Endothelial cell (in vitro differentiated cells): Measurements from ENCODE around the gene PAPPA. TPM values are rescaled to one million over a fixed set of nuclear protein-coding genes. Genes with fewer than 3 reads are reported as not detected.

ENCODE experiments used
- DNase-seq: peaks from one replicate; pipeline ENCODE4 v3.0.0; 2021; ENCODE audit warnings: low spot score
- H3K27ac Mint-ChIP-seq: one replicate; pipeline ENCODE4 v1.8.0; 2021; ENCODE audit warnings: mixed read lengths, inconsistent platforms; ENCODE audit not compliant: unreplicated experiment
- H3K27me3 Mint-ChIP-seq: one replicate; pipeline ENCODE4 v1.8.0; 2021; ENCODE audit warnings: mild to moderate bottlenecking, moderate library complexity, mixed read lengths, inconsistent platforms; ENCODE audit not compliant: unreplicated experiment
- H3K36me3 Mint-ChIP-seq: one replicate; pipeline ENCODE4 v1.8.0; 2021; ENCODE audit warnings: mild to moderate bottlenecking, low read depth, mixed read lengths, inconsistent platforms; ENCODE audit not compliant: unreplicated experiment
- H3K4me1 Mint-ChIP-seq: one replicate; pipeline ENCODE4 v1.8.0; 2021; ENCODE audit warnings: mild to moderate bottlenecking, mixed read lengths, inconsistent platforms; ENCODE audit not compliant: unreplicated experiment
- H3K4me3 Mint-ChIP-seq: one replicate; pipeline ENCODE4 v1.8.0; 2021; ENCODE audit warnings: mild to moderate bottlenecking, mixed read lengths, inconsistent platforms; ENCODE audit not compliant: unreplicated experiment
- H3K9me3 Mint-ChIP-seq: one replicate; pipeline ENCODE4 v1.8.0; 2021; ENCODE audit warnings: mixed read lengths, inconsistent platforms; ENCODE audit not compliant: unreplicated experiment
- CTCF ChIP-seq: fragments of 200-600 bp; sonication (generic); IDR thresholded peaks from one replicate; pipeline ENCODE4 v1.5.0; 2021; ENCODE audit warnings: antibody characterized with exemption; ENCODE audit not compliant: unreplicated experiment
- total RNA-seq: library from RNA; stranded (reverse); fragmentation: NEBNext Ultra II Directional; extraction: Animal tissue kit (Norgen Biotek cat#: 25700); gene quantifications from one replicate; pipeline ENCODE4 v1.2.1, GENCODE V29; 2021; ENCODE audit not compliant: unreplicated experiment

PAPPA gene
- total RNA-seq, 1 donor from 2014 or later, result 1.4 TPM

GRCh38 chr9:116390303-116391228 is 237.0 kb downstream of the PAPPA start:
- no peak overlapping the region for H3K27ac Mint-ChIP-seq
- H3K4me3 Mint-ChIP-seq, result no peak overlapping the region
- H3K27me3 Mint-ChIP-seq, result peaks cover 8% of the 10 kb centered on the region
- H3K4me1 Mint-ChIP-seq, result peaks cover 14% of the 10 kb centered on the region
- no peak for DNase-seq
- H3K9me3 Mint-ChIP-seq, result no peaks in the 10 kb centered on the region
- TF ChIP-seq CTCF, result no peak
- no peaks in the 10 kb centered on the region for H3K36me3 Mint-ChIP-seq

- Mint-ChIP-seq H3K9me3 (no peaks in the 10 kb centered on the region), H3K27me3 (peaks cover 8% of the 10 kb centered on the region), H3K27ac (no peak overlapping the region), H3K4me1 (peaks cover 14% of the 10 kb centered on the region), H3K36me3 (no peaks in the 10 kb centered on the region), H3K4me3 (no peak overlapping the region)
- DNase-seq, result no peak
- no peak for TF ChIP-seq CTCF
Measured at GRCh38 chr9:116391306-116391900, 237.8 kb downstream of the PAPPA start.

GRCh38 chr9:116393198-116393597 is 239.6 kb downstream of the PAPPA start:
- no peak overlapping the region for H3K27ac Mint-ChIP-seq
- no peaks in the 10 kb centered on the region for H3K9me3 Mint-ChIP-seq
- DNase-seq, result no peak
- peaks cover 6% of the 10 kb centered on the region for H3K27me3 Mint-ChIP-seq
- H3K36me3 Mint-ChIP-seq, result no peaks in the 10 kb centered on the region
- no peak overlapping the region for H3K4me3 Mint-ChIP-seq
- TF ChIP-seq CTCF, result no peak
- H3K4me1 Mint-ChIP-seq, result peaks cover 5% of the 10 kb centered on the region

GRCh38 chr9:116394070-116394469 is 240.5 kb downstream of the PAPPA start:
- Mint-ChIP-seq H3K4me3 (no peak overlapping the region), H3K27ac (no peak overlapping the region), H3K36me3 (no peaks in the 10 kb centered on the region), H3K9me3 (no peaks in the 10 kb centered on the region), H3K27me3 (peaks cover 4% of the 10 kb centered on the region), H3K4me1 (no peaks in the 10 kb centered on the region)
- TF ChIP-seq CTCF, result no peak
- DNase-seq, result no peak
